ENCODE measurements around the gene EBPL.
"Not testable (repeated sequence)": the region's sequence is repeated elsewhere in the genome, so short reads cannot be mapped to it uniquely, and the experiment has no call there.

Gene EBPL

DNA sequence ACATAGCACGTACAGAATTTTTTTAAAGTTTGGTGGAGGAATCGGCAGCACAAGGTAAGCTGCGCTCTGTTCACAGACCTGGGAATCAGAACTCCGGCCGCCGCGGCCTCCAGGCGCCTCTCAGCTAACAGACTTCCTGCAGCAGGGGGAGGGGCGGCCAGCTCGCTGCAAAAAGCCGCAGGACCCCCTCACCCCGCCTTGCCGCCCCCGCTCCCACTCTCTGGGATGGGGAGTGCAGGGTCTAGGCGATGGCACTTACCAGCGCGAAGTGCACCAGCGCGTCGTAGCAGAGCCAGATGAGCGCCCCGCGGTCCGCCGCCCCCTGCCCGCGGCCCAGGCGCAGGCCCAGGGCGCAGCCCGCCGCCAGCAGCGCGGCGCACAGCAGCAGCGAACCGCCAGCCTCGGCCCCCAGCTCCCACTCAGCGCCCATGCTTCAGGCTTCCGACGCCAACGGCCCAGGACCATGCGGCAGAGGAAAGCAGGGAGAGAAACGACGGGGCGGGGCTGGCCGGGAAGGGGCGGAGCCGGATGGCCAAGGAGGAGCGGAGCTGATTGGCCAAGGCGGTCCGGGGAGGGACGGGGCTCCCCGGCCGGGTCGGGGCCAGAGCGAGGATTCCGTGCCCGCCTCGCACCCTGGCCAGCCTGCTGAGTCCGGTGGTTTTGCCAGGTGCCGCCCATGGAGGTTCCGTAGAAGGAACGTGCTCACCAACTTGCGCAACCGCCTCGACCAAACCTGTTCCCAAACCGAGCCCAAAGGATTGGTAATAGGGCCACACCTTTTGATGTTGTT, at the start of gene EBPL:
Gene EBPL, minus strand, starts transcription at position 492 of the 790 bp plus-strand sequence. Its CDS starts 62 bp downstream, at position 430.
- DNase-seq = peak; percentile 97

DNA sequence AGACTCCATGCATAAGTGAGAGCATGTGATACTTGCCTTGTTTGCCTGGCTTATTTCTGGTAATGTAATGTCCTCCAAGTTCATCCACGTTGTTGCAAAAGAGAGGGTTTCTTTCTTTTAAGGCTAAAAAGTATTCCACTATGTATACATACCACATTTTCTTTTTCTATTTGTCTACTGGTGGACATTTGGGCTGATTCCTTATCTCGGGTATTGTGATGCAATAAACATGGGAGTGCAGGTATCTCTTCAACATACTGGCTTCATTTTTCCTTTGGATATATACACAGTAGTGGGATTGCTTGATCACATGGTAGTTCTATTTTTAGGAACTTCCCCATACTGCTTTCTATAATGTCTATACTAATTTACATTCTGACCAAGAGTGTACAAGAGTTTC, 49.6 kb upstream of the EBPL start:
- DNase-seq = no peak

DNA sequence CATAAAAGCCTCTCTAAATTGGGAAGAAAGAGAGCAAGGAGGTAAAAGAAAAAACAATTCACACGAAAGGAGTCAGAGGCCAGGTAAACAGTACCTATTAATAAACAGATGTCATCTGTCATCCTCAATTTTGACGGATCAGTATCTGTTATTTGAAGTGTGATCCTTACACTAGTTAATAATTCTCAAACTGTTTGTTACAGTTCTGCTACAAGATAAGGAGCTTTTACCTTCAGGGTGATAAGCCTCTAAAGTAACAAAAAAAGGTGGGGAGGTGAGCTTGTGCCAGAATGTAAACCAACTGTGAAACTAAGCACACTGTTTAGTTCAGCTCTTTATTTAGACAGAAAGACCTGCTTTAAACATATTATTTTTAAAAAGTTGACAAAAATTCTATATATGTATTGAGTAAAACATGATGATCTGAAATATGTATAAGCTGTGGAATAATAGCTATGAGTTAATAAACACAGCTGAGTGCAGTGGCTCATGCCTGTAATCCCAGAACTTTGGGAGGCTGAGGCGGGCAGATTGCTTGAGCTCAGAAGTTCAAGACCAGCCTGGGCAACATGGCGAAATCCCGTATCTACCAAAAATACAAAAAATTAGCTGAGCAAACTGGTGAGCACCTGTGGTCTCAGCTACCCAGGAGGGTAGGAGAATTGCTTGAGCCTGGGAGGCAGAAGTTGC, 48.4 kb upstream of the EBPL start:
- DNase-seq = no peak

DNA sequence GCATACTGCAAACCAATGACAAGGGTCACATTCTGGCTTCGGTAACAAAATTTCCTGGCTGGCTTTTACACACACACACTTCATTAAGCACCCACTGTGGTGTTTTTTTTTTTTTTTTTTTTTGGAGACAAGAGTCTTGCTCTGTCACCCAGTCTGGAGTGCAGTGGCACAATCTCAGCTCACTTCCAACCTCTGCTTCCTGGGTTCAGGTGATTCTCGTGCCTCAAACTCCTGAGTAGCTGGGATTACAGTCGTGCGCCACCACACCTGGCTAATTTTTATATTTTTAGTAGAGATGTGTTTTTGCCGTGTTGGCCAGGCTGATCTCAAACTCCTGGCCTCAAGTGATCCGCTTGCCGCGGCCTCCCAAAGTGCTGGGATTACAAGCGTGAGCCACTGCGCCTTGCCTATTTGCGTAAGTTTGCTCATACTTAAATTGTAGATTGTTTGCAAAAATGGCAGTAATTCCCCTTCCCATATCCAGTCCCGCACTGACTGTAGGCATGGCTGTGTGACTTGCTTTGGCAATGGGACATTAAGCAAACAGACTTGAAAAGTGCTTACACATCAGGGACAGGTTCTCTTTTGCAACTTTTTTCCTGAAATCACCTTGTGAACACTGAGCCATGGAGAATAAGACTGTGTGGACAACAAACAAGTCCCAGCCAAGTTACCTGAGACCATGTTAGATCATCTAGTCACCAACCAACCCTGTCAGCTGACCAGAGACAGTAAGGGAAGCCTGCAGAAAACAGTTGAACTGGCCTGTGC, 42.1 kb upstream of the EBPL start:
- no peak for DNase-seq

DNA sequence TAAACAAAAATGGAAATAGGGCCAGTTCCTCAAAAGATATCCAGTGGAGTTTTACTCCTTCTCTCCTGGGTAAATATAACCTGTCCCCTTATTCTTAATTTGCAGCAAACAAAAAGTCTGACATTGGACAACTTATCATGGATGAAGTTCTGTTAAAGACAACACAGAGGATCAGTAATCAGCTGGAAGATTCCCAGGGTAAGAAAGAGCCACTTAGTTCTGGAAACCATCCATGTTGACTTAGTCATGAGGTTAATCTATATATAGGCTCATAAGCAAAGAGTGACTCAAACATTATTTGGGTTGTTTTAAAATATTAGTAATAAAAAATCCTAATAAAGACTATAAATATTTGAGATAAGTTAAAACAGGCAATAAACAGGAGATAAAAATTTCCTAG, 40.5 kb upstream of the EBPL start:
- no peak for DNase-seq

DNA sequence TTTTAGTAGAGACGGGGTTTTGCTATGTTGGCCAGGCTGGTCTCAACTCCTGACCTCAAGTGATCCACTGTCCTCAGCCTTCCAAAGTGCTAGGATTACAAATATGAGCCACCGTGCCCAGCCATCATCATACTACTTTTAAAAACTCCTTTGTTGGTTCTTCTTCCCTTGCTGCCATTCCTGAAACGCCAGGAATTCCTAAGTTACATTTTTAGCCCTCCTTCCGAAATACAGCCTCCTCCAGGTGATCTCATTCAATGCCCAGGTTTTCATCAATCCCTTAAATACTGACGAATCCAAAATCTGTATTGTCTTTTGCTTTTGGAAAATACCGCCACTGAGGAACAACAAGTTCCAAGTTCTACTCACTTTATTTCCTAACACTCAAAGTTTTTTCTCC, 25.3 kb upstream of the EBPL start:
- DNase-seq = no peak

DNA sequence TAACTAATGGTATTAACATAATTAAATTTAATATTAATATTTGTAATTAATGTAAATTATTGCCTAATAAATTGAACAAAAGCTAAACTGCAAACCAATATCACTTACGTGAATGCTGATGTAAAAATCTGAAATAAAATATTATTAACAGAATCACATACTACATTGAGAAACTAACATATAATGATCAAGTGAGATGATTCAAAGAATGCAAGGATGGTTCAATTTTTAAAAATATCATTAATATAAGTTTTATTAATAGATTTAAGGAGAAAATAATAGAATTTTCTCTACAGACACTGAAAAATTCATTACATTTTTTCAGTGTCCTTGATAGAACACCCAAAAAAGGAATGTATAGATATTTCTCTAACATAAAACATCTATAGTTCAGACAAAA, 23.5 kb upstream of the EBPL start:
- no peak for DNase-seq

DNA sequence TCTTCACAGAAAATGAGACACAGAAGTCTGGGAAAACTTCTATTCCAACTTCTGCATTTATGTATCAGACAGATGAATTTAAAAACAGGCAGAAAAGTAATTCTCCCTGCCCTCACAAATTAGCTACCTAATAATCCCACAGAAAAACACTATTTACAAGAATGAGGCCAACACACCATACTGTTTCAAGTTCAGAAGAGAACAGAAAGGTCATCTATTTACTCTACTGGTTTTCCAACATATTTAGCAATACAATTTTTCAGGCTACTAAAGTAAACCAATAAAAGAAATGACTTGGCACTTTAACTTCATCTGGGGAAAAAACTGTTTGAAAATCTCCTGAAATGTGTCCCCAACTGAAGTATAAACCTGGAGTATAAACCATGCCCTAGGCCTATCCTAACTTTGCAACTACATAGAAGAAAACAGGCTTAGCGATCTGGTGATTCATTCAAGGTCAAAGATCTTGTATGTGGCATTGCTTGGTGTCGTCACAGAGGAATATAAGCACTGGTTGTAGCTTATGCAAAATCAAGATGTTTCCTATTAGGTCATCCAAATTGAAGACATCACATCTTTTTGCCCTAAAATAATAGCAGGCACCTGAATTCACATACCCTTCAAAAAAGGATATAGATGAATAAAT, 20.1 kb upstream of the EBPL start:
- no peak for DNase-seq

DNA sequence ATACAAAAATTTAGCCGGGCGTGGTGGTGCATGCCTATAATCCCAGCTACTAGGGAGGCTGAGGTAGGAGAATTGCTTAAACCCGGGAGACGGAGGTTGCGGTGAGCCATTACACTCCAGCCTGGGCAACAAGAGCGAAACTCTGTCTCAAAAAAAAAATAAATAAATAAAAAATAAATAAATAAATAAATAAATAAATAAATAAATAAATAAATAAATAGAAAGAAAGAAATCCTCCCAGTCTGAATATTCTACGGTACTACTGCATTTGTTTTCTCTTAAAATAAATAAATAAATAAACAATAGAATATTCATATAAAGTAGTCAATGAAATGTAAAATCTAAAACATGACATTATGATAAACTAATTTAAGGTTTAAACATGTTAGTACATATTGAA, 13.0 kb upstream of the EBPL start:
- DNase-seq = not testable (repeated sequence)

DNA sequence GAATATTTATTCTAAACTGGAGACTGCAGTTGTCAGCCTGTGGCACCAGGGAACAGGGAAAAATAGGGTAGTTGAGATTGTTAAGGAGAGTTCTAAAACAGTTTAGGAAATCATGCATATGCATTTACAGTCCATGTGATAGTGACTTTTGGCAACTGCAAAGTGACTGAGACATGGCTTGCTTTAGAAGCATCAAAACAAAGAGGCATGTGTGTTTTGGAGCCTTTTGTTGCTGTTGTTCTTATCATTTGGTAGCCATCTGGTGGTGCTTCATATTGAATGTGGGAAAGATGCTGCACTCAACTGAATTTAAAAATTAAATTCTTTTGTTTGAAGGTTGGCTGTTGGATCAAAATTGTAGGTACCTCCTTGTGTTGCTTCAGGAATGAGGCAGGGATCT, 10.2 kb upstream of the EBPL start:
- DNase-seq = no peak

DNA sequence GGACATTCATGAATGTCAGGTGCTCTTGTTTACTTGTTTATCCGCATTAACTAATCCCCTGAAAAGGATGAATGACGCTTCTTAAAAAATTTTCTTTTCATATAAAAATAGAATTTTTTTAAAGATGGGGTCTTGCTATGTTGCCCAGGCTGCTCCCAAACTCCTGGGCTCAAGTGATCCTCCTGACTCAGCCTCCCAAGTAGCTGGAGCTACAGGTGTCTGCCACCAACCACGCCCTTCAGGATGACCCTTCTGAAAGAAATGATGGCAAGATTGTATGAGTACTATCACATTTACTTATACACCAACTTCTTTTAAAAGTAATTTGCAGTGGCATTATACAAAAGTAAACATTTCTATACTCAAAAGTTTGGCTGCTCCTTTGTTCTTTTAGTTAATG, 6.2 kb upstream of the EBPL start:
- no peak for DNase-seq

DNA sequence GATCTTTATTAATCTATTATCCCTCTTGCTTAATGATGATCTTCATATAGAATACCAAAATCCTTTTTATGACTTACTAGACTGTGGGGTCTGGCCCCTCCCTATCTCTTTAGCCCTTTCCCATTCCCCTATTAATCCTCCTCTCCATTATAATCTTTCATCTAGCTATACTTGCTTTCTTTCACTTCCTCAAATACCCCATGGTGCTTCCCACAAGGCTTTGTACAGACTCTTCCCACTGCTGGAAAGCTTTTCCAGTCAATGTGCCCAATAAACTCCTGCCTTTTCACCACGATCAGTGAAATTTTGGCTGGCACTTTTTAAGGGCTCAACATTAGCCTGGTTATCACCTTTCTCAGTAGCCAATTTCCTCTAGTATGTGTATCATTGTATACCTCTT, 3.2 kb upstream of the EBPL start:
- no peak for DNase-seq

DNA sequence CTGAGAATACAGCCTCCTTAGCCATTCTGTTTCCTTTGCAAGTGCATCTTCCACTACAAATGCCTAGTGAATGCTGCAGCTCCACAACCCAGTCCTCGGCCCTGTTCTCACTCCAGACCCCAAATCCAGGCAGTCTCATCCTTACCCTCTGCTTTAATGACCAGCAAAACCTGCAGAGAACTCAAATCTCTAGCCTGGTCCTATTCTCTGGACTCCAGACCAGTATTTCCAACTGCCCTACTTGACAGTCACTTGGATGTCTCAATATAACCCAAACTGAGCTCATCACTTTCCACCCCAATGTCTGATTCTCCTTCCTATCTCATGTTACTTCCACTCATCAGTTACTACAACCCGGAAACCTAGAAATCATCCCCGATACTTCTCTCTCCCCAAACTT, 2.6 kb upstream of the EBPL start:
- no peak for DNase-seq

DNA sequence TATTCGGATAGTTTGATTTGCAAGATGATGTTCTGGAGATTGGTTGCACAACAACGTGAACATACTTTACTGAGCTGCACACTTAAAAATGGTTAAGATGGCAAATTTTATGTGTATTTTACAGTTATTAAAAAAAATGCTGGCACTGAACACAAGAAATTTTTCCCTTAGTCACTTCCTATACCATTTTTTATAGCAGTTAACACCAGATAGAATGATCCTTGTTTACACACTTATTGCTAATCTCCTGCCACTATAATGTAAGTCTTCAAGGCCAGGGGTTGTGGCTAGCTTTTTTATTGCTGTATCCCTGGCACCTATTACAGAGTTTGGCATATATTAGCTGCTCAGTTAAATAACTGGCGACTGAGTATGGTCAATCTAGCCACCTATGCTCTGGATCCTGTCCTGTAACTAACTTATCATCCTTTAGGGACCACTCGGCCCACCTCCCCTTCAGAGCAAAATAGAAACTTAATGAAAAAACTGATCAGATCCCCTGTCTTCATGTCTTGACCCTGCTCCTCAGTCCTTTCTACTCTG, 2.0 kb upstream of the EBPL start:
- DNase-seq = no peak

DNA sequence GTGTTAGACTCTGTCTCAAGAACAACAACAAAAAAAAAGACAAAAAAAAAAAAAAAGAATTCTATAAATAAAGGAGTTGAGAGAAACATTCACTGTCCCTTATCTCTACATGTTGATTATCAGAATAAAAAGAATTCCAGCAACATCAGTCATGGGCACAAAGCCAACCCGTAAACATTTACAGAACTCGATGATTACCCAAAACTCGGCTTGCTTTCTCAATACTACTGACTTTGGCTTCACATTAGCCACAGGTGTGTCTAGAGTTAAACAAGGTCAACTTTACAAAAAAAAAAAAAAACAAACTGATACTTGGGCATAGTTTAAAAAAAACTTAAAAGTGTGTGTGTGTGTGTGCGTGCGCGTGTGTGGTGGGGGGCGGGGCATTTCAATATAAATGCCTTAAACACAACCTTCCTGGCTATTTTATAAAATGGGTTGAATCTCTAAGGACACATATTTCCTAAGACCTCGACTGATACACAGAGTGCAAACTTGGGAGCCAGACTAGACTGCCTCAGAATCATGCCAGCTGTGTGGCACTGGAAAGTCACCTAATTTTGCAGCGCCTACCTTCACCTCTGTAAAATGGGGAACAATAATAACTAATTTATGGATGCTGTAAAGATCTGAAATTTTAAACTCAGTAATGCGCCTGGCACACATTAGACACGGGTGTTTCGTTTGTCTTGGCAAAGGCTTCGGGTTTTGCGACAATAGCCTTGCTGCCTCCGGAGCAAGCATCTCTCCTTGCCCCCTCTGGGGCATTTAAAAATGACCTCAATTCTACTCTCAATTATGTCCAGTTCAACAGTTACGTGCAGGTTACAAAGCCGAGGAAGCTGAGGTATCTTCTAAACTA, 922 bp downstream of the EBPL start:
- DNase-seq = no peak

DNA sequence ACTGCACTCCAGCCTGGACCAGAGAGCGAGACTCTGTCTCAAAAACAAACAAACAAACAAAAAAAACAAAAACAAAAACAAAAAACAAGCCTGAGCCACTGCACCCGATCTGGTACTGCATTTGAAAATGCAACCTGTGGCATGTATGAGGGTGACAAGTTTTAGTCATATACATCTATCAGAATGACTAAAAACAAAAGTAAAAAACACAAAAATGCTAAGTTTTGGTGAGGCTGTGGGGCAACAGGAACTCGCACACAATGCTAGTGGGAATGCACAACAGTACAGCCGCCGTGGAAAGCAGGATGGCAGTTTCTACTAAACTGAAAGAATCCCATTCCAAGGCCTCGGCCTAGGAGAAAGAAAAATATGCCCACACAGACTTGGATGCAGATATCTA, 7.8 kb downstream of the EBPL start:
- DNase-seq = no peak

DNA sequence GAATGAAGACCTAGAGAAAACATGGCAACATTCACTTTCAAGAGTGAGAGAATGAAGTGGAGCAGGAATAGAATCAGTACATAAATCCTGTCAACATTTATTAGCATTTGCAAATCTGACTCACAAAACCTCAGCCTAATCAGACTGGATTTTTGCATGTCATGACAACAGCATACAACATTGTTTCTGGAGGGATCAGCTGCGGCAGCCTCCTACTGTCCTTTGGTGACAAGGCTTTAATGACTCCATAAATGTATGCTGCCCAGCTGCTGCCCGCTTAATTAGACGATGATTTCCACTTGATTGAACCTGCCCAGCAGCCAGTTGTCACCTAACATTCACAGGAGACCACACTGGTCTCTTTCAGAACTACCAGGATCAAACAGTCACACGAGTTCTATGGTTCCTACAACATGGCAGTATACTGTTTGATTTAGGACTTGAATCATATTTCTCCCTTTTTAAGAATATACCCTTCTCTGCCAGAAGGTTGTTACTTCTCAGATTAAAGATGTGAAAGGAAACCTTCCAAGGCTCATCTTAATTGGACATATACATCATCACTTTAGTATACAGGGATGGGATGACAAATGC, 9.3 kb downstream of the EBPL start:
- DNase-seq = peak; percentile 32

DNA sequence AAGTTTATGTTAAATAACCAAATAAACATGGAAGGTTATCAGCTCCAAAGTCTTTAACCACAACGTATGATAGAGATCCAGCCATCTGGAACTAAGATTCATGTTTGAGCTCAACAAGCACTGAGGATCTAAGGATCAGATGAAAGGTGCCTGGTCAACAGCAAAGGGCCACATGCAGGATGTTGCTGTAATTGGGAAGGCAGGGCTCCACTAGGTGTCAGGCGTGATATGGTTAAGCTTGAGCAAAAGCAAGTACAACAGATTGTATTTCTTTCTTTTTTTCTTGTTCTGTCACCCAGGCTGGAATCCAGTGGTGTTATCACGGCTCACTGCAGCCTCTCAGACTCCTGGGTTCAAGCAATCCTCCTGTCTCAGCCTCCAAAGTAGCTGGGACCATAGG, 12.0 kb downstream of the EBPL start:
- no peak for DNase-seq

DNA sequence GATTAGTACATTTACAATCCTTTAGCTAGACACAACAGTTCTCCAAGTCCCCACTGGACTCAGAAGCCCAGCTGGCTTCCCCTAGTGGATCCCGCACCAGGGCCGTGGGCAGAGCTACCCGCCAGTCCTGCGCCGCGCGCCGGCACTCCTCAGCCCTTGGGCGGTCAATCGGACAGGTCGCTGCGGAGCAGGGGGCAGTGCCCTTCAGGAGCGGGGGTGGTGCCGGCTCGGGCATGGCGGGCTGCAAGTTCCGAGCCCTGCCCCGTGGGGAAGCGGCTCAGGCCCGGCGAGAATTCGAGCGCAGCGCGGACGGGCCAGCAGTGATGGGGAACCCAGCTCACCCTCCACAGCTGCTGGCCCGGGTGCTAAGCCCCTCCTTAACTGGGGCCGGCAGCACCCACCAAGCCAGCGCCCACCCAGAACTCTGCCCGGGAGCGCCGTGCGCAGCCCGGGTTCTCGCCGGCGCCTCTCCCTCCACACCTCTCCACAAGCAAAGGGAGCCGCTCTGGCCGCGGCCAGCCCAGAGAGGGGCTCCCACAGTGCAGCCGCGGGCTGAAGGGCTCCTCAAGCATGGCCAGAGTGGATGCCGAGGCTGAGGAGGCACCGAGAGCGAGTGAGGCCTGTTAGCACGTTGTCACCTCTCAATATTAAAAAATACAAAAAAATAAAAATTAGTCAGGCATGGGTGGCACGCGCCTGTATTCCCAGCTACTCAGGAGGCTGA, 12.9 kb downstream of the EBPL start:
- DNase-seq = no peak

DNA sequence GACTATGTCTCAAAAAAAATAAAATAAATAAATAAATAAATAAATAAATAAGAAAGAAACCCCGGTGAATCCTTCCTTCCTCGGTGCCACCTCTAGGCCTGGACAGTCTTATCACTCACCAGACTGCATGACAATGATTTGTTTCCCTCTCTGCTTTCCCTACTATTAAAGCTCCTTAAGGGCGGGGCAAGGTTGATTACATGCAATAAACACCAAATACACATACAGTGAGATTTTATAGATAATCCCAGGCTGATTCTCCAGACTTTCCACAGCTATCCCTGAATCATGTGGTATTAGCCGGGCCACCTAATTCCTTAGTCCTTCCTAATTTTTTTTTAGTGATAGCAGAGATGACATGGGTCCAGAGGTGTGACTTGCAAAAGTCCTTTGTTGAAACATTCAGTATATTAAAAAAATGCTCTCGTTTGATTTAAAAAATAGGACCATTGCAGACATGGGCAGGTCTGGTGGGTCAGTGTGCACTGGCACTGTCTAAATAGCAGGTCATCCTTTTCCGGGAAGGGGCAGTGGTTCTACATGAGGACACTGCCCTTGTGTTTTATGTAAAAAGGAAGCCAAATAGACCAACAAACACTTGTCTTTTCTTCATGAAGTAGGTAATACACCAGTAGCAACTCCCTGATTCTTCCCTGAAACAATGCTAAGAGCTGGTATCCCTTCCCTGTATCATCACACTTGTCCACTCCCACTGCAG, 14.5 kb downstream of the EBPL start:
- DNase-seq = no peak

All from activated CD8-positive, alpha-beta memory T cell treated with anti-CD3 and anti-CD28 coated beads for 24 hours (primary cell).